OCI-LY1 (cell line): ENCODE results near the gene C1QC.

Experiments
- EZH2 ChIP-seq: fragments of 200-600 bp; sonication (generic), shearing (Covaris generic); IDR thresholded peaks from 2 replicates; pipeline ENCODE4 v1.8.0; 2017; ENCODE audit warnings: borderline replicate concordance, mixed run types, mild to moderate bottlenecking, antibody characterized with exemption, low read length, moderate library complexity, mixed read lengths
- TF ChIP-seq, protein P1 (sequence below): fragments of 200-600 bp; sonication (generic), shearing (Covaris generic); IDR thresholded peaks from 2 replicates; pipeline ENCODE4 v1.5.1; 2017; ENCODE audit warnings: mild to moderate bottlenecking, antibody characterized with exemption, low read length, moderate library complexity, mixed read lengths

GRCh38 chr1:22688466-22688865, 45.0 kb downstream of the C1QC start:
- TF ChIP-seq, protein P1, sequence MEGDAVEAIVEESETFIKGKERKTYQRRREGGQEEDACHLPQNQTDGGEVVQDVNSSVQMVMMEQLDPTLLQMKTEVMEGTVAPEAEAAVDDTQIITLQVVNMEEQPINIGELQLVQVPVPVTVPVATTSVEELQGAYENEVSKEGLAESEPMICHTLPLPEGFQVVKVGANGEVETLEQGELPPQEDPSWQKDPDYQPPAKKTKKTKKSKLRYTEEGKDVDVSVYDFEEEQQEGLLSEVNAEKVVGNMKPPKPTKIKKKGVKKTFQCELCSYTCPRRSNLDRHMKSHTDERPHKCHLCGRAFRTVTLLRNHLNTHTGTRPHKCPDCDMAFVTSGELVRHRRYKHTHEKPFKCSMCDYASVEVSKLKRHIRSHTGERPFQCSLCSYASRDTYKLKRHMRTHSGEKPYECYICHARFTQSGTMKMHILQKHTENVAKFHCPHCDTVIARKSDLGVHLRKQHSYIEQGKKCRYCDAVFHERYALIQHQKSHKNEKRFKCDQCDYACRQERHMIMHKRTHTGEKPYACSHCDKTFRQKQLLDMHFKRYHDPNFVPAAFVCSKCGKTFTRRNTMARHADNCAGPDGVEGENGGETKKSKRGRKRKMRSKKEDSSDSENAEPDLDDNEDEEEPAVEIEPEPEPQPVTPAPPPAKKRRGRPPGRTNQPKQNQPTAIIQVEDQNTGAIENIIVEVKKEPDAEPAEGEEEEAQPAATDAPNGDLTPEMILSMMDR = no peak
- TF ChIP-seq EZH2 = no peak
